ENCODE measurements around the gene SAFB2. TPM values are rescaled to one million over a fixed set of nuclear protein-coding genes. Genes with fewer than 3 reads are reported as not detected.
A peak's percentile ranks its signal among the peaks of the same experiment; 100 is the strongest.

The SAFB2 gene
- total and polyA plus RNA-seq, 10 of the 15 experiments (the other 5 are each of a cell fraction or from before 2014, with no cell fraction given), result 4.5 to 89.2 (median 42.9) TPM

DNA sequence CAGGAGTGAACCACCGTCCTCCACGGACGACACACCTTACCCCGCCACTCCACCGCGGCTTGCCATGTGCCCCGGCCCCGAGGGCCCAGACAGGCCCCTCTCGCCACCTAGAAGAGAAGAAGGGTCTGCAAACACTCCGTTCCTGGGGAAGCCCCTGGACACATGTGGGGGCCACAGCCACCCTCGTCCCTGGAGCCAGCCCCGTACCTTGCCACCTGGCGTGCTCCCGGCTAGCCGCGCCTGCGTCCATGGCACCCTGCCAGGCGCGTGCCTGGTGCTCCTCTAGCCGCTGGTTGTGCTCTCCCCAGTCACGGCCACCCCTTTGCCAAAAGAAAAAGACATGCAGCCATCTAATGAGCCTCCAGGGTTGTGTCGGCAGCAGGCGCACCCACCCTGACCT is 34.9 kb downstream of the SAFB2 start:
- in situ Hi-C loops (cut with MboI) (no loop called here), intact Hi-C loops (cut with micrococcal nuclease; ENCODE audit: unreplicated experiment) (no loop called here)
- no peak overlapping the region for H3K9ac ChIP-seq (ENCODE audit: control insufficient read depth, insufficient read depth, low read length)
- H3K4me1 ChIP-seq (ENCODE audit: control insufficient read depth, insufficient read depth, low read length), result peaks cover 5% of the 10 kb centered on the region
- ChIA-PET CTCF (no interaction called here), SMC1A (ENCODE audit: uncharacterized antibody, unreplicated experiment) (no interaction called here), RAD21 (ENCODE audit: unreplicated experiment) (no interaction called here), POLR2A (no interaction called here)
- peaks cover 14 to 41% of the 10 kb centered on the region in 2 experiments for H3K36me3 ChIP-seq (ENCODE audit: control insufficient read depth in 2 of 2, insufficient read depth in 2 of 2, low read length in 1 of 2)
- no peak overlapping the region for H3K4me2 ChIP-seq (ENCODE audit: control insufficient read depth, insufficient read depth)
- DNase-seq (ENCODE audit: low read depth, low spot score) (no peak), FAIRE-seq (no peak), ATAC-seq (no peak)
- no peaks in the 10 kb centered on the region for H3K79me2 ChIP-seq (ENCODE audit: control insufficient read depth, insufficient read depth, low read length)
- H3K27me3 ChIP-seq (replicated peaks in 1 of 2; ENCODE audit: control insufficient read depth in 2 of 2, insufficient read depth in 2 of 2, low read length in 1 of 2), result no peaks in the 10 kb centered on the region
- BruUV-seq (replicated peaks), result no TSS peak
- no peak overlapping the region for H3K27ac ChIP-seq (ENCODE audit: control insufficient read depth, insufficient read depth)
- no peak overlapping the region for H2AFZ ChIP-seq (ENCODE audit: control insufficient read depth, low read depth, low read length)
- 95% methylated on average over 23 of the region's 23 CpGs for WGBS (ENCODE audit: insufficient coverage, insufficient replicate concordance, low lambda C conversion rate, missing lambda C conversion rate)
- H3K9me3 ChIP-seq (replicated peaks; ENCODE audit: control insufficient read depth, insufficient read depth, low read length), result no peaks in the 10 kb centered on the region
- H3K4me3 ChIP-seq, result no peak overlapping the region
- H4K20me1 ChIP-seq (ENCODE audit: control insufficient read depth, insufficient read depth), result peaks cover 3% of the 10 kb centered on the region; the same call in 1 of the 2 replicates
- TF ChIP-seq KLF5 (IDR thresholded peaks at IDR 0.05; ENCODE audit: partially characterized antibody) (no peak), SRF (IDR thresholded peaks at IDR 0.05; ENCODE audit: low read depth in 2 of 2, low read length in 2 of 2) (0 out of 4 replicates have a peak, but pooled peaks of 1 of the 2 experiments have one; percentile 3)

DNA sequence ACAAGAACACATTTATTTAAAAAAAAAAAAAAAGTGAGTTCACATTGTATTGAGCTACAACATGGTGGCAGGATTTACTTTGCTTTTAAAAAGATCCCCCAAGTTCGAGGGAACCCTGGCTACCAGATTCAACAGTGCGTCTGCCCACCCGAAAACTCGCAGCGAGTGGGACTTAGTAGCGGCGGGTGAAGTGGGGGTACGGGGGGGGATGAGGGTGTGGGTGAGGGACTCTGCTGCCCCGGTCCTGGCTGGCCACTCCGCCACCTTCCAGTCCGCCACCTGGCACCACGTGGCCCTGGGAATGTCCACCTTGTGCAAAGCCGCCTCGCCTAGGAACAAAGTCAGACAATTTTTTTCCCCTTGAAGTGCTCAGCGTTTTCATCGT is 35.5 kb downstream of the SAFB2 start:
- BruUV-seq (replicated peaks), result TSS peak; percentile 55
- Histone ChIP-seq H3K36me3 (ENCODE audit: control insufficient read depth in 2 of 2, insufficient read depth in 2 of 2, low read length in 1 of 2) (peaks cover 13 to 38% of the 10 kb centered on the region in 2 experiments), H3K79me2 (ENCODE audit: control insufficient read depth, insufficient read depth, low read length) (no peaks in the 10 kb centered on the region), H3K9ac (ENCODE audit: control insufficient read depth, insufficient read depth, low read length) (no peak overlapping the region), H2AFZ (ENCODE audit: control insufficient read depth, low read depth, low read length) (no peak overlapping the region), H3K4me1 (ENCODE audit: control insufficient read depth, insufficient read depth, low read length) (peaks cover 5% of the 10 kb centered on the region), H4K20me1 (ENCODE audit: control insufficient read depth, insufficient read depth) (peaks cover 3% of the 10 kb centered on the region; the same call in 1 of the 2 replicates), H3K9me3 (replicated peaks; ENCODE audit: control insufficient read depth, insufficient read depth, low read length) (no peaks in the 10 kb centered on the region), H3K27me3 (replicated peaks in 1 of 2; ENCODE audit: control insufficient read depth in 2 of 2, insufficient read depth in 2 of 2, low read length in 1 of 2) (no peaks in the 10 kb centered on the region), H3K4me3 (no peak overlapping the region), H3K27ac (ENCODE audit: control insufficient read depth, insufficient read depth) (no peak overlapping the region), H3K4me2 (ENCODE audit: control insufficient read depth, insufficient read depth) (no peak overlapping the region)
- WGBS (ENCODE audit: insufficient coverage, insufficient replicate concordance, low lambda C conversion rate, missing lambda C conversion rate), result over 99% methylated on average over 9 of the region's 16 CpGs
- no peak for ATAC-seq
- FAIRE-seq, result no peak
- ChIA-PET CTCF (interaction anchor here (1.1 kb wide), 1 partner anchor 102 kb away, joined by 4 read pairs; no protein-coding TSS in a partner anchor), RAD21 (ENCODE audit: unreplicated experiment) (no interaction called here), SMC1A (ENCODE audit: uncharacterized antibody, unreplicated experiment) (no interaction called here), POLR2A (no interaction called here)
- TF ChIP-seq ZNF217 (IDR thresholded peaks at IDR 0.05) (no peak), SUZ12 (IDR thresholded peaks at IDR 0.05; ENCODE audit: unreplicated experiment) (no peak), MTA3 (IDR thresholded peaks at IDR 0.05; ENCODE audit: borderline replicate concordance, low read length) (no peak), NRF1 (conservative IDR thresholded peaks at IDR 0.05; ENCODE audit: low read depth, low read length) (no peak), ATF7 (IDR thresholded peaks at IDR 0.05; ENCODE audit: low read depth) (no peak)
- TF ChIP-seq, protein P1, sequence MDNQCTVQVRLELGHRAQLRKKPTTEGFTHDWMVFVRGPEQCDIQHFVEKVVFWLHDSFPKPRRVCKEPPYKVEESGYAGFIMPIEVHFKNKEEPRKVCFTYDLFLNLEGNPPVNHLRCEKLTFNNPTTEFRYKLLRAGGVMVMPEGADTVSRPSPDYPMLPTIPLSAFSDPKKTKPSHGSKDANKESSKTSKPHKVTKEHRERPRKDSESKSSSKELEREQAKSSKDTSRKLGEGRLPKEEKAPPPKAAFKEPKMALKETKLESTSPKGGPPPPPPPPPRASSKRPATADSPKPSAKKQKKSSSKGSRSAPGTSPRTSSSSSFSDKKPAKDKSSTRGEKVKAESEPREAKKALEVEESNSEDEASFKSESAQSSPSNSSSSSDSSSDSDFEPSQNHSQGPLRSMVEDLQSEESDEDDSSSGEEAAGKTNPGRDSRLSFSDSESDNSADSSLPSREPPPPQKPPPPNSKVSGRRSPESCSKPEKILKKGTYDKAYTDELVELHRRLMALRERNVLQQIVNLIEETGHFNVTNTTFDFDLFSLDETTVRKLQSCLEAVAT (IDR thresholded peaks at IDR 0.05), result no peak
- intact Hi-C loops (cut with micrococcal nuclease; ENCODE audit: unreplicated experiment) (no loop called here), in situ Hi-C loops (cut with MboI) (no loop called here)
- no peak for DNase-seq (ENCODE audit: low read depth, low spot score)
